GM21529 (cell line): ENCODE results near the gene MOSPD2.

Experiments used
- ATAC-seq: cut with Tn5 transposase; IDR thresholded peaks from one replicate; pipeline ENCODE4 v1.9.1; 2021; ENCODE audit not compliant: unreplicated experiment

The MOSPD2 gene

GRCh38 chrX:14913241-14913640 lies 40.0 kb downstream of the MOSPD2 start:
- no peak for ATAC-seq

- ATAC-seq: no peak
Measured at GRCh38 chrX:14915596-14915995, 42.4 kb downstream of the MOSPD2 start.

DNA sequence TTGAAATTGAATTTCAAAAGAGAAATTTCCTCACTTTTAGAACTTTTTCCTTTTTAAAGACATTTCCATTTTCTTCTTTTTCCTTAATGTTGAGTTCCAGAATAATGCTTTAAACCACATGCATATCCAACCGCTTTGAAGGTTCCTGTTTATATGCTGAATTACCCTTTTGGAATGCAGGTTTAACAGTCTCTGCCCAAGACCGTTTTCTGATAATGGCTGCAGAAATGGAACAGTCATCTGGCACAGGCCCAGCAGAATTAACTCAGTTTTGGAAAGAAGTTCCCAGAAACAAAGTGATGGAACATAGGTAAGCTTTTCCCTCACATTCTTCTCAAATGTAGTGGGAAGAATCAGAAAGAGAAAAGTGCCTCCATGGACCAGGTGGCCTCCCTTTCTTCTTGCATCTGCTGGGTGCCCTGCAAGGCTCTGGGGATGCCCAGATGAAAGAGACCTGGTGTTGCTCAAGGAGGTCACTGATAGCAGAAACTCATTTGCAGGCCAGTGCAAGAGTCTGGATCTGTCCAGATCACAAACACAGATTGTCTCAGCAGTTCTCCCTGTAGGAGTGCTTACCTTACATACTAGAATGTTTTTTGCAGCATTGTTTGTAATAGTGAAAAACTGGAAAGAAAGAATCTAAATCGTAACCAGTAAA lies 42.9 kb downstream of the MOSPD2 start:
- ATAC-seq: no peak

DNA sequence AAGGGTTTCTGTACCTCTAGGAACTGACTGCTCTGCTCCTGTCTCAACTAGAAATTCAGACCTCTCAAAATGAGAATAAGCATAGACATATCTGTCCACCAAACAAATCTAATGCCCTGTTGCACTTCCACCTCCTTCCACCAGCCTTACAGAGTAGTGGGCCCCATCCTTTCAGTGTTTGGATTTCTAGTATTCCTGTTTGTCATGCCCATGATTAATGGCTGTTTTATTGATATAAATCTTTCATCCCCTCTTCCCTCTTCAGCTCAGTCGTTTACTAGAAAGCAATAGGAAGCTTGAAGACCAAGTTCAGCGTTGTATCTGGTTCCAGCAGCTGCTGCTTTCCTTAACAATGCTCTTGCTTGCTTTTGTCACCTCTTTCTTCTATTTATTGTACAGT lies 46.2 kb downstream of the MOSPD2 start:
- no peak for ATAC-seq

- ATAC-seq: no peak
Measured at GRCh38 chrX:14920196-14920595, 47.0 kb downstream of the MOSPD2 start.

DNA sequence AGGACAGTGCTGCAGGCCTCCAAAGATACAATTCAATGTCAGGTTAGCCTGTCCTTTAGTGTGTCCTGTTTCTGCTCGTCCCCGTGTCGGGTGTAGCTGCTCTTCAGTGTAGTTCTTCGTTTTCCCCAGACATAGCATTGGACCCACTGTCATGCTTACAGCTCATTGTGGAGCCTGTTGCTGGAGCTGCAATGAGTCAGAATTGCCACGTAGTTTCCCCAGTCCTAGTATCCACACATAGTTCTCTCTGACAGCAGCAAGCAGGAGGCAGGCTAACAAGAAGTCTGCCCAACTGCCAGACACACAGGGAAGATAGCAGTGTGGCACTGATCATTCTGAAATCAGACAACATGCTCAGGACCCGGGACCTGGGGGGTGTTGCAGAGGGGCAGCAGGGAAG lies 49.2 kb downstream of the MOSPD2 start:
- ATAC-seq: no peak

GRCh38 chrX:14923761-14924160 lies 50.5 kb downstream of the MOSPD2 start:
- no peak for ATAC-seq

DNA sequence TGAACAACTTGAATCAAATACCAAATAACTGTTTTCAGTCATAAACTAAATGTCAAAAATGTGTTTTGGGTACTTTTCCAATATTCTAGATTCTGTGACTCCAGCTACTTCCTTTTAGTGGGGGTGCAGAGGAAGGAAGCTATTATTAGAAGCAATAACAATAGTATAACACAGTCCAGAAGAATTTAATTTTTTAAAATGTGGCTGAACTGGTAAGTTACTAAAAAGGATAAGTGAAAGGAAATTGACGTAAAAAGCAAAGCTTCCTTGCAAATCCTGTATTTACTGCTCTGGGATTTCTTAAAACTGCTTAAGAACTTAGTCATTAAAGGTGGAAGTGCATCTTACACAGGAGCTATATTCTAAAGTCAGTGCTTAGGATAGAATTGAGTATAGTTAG lies 53.2 kb downstream of the MOSPD2 start:
- ATAC-seq: no peak

DNA sequence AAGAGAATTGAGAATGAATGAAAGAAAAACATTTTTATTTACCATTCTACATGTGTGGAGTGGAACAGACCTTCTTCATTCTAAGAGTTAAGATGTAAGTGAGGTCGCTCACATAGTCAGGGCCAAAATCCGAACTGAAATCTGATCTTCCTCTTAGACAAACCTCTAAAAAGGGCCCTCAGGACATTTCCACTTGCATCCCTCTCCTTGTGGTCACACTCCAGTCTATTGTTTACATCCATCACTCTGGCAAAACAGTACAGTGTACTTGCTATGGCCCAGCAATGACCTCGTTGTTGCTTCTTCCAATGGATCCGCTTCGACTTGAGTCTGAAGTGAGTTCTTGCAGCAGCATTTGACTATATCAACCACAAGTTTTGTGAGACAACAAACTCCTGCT lies 54.2 kb downstream of the MOSPD2 start:
- no peak for ATAC-seq

DNA sequence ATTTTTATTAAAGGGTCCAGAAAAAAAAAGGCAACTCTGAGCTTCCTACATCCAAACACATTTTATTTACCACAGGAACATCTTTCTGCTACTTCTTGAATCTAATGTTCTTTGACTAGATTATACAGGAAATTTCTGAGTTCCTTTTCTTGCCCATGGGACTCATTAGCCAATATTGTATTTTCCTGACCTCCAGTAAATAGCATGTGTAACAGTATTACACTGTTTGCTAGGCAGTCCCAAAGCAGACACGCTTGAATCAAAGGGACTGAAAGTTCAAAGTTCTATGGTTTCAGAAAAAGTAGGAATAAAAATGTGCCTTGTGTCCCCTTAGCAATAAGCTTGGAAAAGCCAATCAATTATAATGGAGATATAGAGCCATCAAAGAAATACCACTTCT lies 57.4 kb downstream of the MOSPD2 start:
- ATAC-seq: no peak

GRCh38 chrX:14932136-14932535 lies 58.9 kb downstream of the MOSPD2 start:
- no peak for ATAC-seq

DNA sequence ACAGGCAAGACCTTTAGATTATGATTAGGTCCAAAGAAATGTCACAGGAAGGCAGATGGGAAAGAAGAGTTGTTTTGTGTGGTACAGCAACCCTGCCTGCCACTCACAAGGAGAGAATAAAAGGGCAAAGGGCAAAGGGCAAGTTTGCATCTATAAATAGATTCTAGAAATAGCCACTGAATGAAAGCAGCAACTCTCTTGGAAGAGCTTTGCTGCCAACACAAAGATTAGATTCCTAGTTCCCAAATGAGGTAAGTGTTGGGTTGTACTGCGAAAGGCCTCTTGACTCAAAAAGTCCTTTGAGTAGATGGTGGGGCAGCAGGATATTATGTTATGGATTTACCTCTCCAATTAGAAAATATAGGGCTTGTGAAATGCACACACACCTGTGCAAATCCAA lies 61.2 kb downstream of the MOSPD2 start:
- no peak for ATAC-seq

DNA sequence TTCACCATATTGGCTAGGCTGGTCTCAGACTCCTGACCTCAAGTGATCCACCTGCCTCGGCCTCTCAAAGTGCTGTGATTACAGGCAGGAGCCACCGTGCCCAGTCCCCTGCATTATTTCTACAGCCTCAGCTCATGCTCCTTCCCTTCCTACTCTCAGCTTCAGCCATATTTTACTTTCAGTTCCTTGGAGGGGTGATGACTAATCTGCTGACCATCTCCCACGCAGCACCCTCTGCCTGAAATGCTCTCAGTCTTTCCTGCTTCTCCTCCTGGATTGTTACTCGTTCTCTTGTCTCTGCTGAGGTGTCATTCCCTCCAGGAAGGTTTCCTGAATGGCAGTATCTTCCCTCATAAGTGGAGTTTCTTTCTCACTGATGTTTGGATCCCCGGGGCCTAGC lies 63.3 kb downstream of the MOSPD2 start:
- peak; percentile 66 for ATAC-seq

- no peak for ATAC-seq
Measured at GRCh38 chrX:14939644-14940043, 66.4 kb downstream of the MOSPD2 start.

- ATAC-seq: no peak
Measured at GRCh38 chrX:14941301-14941700, 68.1 kb downstream of the MOSPD2 start.

DNA sequence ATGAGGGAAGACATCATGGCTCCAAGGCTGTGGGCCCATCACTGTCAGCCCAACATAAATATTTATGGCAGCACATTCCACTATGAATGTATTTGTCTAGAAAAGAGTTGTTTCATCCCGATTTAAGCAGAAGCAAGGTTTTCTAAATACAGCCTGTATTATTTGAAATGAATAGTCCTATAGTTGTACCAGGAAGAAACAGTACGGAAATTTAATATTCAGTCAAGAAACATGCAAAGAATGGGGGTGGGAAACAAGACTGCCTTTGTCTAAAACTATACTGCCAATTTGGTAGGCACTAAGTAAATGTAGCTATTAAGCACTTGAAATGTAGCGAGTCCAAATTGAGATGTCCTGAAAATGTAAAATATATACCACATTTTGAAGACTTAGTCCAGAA lies 69.1 kb downstream of the MOSPD2 start:
- ATAC-seq: no peak

- no peak for ATAC-seq
Measured at GRCh38 chrX:14943962-14944361, 70.7 kb downstream of the MOSPD2 start.

- no peak for ATAC-seq
Measured at GRCh38 chrX:14946606-14947155, 73.5 kb downstream of the MOSPD2 start.

- no peak for ATAC-seq
Measured at GRCh38 chrX:14948691-14949090, 75.5 kb downstream of the MOSPD2 start.

GRCh38 chrX:14956813-14957582 lies 83.8 kb downstream of the MOSPD2 start:
- no peak for ATAC-seq

- no peak for ATAC-seq
Measured at GRCh38 chrX:14963447-14964236, 90.4 kb downstream of the MOSPD2 start.

GRCh38 chrX:14964500-14964899 lies 91.3 kb downstream of the MOSPD2 start:
- no peak for ATAC-seq
